Brain pericyte (primary cell): Measurements from ENCODE around the gene ZNF629.

ENCODE experiments used
- DNase-seq: peaks from one replicate; pipeline ENCODE4 v3.0.0-alpha.2; 2012; ENCODE audit warnings: low read depth, low spot score

The ZNF629 gene

DNA sequence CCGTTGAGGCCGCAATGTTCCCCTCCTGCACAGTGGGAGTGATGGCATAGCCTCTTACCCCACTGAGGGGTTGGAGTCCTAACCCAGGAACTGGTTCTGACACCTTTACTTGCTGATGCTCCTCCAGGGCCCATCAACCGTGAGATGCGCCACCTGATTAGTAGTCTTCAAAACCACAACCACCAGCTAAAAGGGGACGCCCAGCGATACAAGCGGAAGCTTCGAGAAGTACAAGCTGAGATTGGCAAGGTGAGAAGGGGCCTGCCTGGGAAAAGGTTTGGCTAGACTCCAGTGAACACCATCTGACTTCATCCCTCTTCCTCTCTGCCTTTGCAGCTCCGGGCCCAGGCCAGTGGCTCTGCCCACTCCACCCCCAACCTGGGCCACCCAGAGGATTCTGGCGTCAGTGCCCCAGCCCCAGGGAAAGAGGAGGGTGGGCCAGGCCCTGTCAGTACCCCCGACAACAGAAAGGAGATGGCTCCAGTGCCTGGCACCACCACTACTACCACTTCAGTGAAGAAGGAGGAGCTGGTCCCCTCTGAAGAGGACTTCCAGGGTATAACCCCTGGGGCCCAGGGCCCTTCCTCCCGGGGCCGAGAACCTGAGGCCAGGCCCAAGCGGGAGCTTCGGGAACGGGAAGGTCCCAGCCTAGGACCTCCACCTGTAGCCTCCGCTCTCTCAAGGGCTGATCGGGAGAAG, 19.1 kb downstream of the ZNF629 start:
- no peak for DNase-seq

DNA sequence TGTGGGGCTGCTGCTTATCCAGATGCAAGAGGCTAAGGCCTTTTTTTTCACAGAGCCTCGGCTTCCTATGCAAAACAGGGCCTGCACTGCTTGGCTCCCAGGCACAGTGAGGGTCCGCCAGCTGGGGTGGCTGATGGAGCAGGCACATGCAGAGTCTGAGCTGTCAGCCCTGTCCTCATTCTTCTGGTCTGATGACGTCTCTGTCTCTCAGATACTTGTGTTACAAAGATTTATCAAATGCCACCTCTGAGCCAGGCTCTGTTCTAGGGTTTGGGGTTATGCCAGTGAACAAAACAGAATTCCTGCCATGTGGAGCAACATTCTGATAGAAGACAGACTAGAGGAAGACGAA, 20.1 kb downstream of the ZNF629 start:
- no peak for DNase-seq

DNA sequence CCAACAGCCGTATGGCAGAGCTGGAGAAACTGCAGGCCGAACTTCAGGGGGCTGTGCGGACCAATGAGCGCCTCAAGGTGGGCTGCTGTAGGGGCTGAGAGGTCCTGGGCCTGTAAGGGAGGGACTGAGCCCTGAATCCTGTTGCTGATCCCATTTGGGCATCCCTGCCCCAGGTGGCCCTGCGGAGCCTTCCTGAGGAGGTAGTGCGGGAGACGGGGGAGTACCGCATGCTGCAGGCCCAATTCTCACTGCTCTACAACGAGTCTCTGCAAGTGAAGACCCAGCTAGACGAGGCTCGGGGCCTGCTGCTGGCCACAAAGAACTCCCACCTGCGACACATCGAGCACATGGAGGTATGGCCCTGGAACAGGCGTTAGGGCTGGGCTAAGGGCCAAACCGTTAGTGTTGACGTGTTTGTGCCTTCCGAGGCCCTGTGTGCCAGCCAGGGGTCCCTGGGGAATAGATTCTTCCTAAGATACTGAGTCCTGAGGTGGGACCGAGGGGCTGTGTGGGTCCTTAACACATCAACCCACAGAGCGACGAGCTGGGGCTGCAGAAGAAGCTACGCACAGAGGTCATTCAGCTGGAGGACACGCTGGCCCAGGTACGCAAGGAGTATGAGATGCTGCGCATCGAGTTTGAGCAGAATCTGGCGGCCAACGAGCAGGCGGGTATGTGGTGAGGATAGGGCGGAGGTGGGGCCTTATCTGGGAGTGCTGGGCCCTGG, 20.6 kb downstream of the ZNF629 start:
- no peak for DNase-seq

DNA sequence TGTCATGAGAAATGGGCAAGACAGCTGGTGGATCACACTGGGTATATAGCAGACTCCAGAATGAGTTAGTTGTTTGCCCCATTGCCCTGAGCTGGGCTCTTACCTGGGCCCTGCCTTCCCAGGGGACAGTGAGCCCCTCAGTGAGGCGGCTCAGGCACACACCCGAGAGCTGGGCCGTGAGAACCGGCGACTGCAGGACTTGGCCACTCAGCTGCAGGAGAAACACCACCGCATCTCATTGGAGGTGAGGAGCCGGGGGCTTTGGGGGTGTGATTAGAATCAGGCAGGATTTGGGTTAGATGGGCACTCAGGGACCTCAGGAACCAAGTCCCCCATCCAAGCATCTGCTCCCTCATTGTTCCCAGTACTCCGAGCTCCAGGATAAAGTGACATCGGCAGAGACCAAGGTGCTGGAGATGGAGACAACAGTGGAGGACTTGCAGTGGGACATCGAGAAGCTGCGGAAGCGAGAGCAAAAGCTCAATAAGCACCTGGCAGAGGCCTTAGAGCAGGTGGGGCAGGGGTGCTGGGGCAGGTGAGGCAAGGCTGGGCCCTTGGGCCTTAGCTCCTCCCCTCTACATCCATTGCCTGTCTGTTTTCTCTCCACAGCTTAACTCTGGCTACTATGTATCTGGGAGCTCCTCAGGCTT, 22.1 kb downstream of the ZNF629 start:
- DNase-seq = no peak

DNA sequence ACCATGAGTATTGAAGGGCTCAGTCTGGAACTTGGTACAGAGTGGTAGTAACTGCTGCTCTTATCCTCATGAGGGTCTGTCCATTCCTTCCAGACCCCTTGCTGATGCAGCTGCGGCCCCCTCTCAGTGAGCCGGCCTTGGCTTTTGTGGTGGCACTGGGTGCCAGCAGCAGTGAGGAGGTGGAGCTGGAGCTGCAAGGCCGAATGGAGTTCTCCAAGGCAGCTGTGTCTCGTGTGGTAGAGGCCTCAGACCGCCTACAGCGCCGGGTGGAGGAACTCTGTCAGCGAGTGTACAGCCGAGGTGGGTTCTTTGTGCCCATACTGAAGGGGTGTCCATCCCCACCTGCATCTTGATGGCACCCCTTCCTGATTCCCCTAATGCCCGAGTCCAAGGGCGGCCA, 22.9 kb downstream of the ZNF629 start:
- DNase-seq = no peak

DNA sequence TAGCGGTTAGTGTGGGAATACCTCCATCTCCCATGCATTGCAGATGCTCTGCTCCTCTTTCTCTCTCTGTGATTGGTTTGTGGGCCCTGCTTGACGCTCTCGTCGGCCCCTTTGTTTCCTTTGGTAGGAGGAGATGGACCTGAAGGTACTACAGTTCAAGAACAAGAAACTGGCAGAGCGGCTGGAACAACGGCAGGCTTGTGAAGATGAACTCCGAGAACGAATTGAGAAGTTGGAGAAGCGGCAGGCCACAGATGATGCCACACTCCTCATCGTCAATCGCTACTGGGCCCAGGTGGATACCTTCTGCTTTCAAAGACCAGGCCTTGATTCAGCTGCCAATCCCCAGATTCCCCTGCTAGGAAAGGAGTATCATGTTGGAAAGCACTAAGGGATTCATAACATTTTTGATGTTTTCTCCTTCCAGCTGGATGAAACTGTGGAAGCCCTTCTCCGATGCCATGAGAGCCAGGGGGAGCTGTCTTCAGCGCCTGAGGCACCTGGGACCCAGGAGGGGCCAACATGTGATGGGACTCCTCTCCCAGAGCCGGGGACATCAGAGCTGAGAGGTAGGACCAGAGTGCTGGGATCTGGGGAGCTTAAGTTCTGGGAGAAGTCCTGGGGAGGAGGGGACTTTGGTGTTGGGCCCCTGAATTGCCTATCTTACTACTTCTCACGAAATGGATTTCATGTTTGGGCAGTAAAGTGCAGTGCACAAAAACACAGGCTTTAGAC, 23.8 kb downstream of the ZNF629 start:
- DNase-seq = no peak

DNA sequence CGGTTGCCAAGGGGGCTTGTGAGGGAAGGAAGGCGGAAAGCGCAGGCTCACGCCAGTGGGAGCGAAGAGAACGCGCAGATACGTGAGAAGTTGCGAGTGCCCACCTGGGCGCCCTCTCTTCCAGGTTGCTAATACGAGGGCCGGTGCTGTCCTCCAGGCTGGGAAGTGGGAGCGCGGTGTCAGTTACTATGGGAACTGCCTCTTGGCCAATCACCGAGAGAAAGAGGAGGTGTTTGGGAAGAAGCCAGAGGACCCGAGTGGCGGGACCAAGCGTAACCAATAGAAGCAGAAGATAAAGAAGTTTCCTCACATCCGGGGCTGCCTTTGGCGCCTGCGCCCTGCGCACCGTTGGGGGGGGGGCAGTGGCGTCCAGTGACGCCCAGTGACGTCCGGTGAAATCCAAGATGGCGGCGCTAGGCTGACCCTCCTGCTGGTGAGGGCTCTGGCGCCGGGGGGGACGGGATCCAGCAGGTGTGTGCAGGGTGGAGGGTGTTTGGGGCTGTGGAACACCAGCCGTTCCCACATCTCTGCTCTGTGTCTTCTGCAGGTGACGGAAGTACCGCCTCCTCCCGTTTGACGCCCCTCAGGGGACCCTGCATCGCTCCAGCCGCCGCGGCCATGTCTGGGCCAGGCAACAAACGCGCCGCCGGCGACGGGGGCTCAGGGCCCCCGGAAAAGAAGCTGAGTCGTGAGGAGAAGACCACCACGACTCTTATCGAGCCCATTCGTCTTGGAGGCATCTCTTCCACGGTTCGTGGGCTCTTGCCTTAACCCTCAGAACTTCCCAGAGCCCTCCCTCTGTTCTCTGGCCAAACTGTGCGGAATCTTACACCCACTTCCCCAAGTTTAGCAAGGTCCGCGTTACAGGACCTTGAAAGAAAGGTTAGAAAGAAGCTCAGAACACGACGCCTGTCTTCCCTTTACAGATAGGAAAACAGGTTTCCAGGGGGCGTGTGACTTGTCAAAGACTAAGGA, 24.8 kb downstream of the ZNF629 start, which contains the start of the genes CFAP119 and RNF40:
Gene CFAP119 (minus strand): TSS at position 135 of the 975 bp plus-strand sequence. CDS start 314 bp downstream, outside the sequence.
Gene RNF40 (plus strand): TSS at position 395 of the 975 bp plus-strand sequence. CDS start 224 bp downstream, at position 619.
- DNase-seq = peak; percentile 93

DNA sequence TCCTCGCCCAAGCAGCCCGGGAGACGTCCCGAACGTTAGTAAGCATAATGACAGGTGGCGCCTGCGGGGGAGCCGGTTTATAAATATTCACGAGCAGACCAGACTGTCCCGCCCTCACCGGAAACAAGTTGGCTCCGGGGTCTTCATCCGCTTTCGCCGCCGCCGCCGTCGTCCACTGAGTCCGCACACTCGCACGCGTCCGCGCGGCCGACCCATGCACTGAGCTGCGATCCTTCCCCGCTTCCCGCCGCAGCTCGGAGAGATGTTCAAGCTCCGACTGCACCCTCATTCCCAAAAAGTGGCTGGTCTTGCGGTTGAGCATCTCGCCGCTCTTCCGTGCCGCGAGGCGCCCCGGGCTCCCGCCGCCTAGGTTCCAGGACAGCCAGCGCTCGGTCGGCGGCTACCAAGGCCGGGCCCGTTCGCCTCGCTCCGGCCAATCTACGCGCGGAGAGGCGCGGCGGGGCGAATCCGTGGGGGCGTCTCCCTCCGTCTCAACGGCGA, 25.5 kb downstream of the ZNF629 start:
- DNase-seq = no peak

DNA sequence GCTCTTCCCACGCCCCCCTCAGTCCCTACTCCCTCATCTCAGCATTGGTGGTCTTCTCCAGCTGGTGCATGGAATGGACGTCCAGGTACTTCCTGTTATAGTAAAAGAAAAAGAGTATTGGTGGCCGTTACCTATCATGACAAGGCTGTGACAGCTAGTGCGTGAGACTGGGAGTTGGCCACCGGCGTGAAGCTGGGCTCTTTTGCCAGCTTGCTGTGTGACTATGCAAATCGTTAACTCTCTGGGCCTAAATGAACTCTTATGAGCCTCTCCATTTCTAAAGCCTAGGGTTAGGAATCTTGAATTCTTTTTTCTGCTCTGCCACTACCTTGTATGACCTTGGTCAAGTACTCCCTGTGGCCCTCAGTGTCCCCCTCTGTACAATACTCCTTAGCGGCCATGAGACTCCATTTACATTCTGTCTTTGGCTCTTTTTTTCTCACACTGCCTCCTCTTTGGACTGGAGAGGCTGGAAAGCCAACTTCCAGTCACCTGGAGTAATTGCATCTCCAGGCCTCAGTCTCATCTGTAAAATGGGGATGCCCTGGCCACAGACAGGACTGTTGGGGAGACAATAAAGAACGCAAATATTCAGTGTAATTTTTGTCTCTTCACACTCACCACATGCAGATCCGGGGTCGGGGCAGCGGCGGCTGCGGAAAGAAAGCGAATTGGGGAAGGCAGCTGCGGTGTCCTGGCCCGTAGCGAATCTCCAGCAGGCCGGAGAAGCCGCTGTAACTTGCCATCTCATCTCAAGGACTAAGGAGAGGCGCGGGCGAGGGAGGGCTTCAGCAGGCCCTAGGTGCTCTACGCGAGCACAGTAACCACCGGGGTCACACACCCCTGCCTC, 26.2 kb downstream of the ZNF629 start:
- DNase-seq = no peak

DNA sequence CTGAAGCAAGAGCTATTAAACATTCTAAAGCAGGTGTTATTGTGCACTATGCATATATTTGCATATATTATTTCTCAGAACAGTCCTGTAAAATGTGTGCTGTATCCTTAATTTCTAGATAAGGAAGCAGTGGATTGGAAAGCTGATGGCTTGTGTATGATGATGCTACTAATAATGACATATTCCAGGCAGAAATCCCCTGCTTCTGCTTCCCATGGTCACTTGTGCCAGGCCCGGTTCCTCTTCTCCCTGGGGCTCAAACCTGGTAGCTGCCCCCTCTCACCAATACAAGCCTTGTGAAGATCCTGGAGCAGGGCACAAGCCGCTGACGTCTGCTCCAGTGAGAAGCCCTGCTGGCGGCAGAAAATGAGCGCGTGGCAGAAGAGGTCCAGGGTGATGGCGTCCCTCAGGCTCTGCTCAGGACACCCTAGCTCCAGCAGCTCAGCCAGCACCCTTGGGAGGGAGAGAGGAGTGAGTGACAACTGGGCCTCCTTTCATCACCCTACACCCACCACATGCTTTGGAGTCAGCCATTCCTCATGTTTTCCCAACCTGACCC, 26.9 kb downstream of the ZNF629 start:
- DNase-seq = no peak

DNA sequence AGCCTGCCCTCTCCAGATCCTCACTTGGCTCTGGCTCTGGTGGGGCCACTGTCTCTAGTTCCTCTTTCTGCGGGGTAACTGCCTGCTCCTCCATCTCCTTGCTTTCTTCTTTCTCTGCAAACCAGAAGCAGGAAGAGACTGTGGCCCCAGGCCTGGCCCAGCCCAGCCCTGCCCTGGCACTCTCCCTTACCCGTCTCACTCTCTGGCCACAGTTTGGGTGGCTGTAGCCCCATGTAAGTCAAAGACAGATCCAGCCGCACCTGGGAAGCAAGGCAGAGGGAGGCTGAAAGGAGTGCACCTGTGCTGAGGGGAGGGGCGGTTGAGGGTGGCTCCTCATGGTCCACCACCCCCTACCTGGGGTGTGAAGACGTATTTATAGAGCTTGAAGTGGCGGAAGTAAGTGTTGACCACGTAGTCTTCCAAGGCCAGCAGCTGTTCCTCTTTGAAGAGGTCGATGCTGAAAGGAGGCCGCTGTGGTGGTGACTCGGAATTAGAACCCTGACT, 28.0 kb downstream of the ZNF629 start:
- DNase-seq = no peak

DNA sequence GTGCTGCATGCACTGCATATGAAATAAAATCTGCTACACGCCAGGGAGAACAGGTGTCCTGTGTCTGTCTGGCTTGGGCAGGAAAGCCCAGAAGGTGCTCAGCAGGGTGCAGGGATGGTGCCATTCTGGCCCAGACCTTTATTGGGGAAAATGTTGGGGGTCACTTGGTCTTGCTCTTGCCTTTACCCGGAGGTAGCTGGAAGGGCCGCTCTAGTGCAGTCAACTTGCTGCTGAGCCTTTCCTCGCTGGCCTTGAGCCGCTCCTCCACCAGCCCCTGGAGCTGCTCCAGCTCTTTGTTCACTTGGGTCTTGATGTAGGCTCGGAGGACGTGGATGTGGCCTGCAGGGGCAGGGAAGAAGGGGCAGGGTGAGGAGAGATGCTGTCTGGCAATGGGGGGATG, 29.7 kb downstream of the ZNF629 start:
- DNase-seq = no peak

DNA sequence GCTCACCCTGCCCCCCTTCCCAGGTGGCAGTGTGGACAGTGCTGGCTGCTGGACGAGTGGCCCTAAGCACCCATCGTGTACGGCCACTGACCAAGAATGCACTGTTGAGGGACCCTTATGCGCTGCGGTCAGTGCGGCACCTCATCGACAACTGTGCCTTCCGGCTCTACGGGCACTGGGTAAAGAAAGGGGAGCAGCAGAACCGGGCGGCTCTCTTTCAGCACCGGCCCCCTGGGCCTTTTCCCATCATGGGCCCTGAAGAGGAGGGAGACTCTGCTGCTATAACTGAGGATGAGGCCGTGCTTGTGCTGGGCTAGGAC, 30.3 kb downstream of the ZNF629 start:
- DNase-seq = no peak

DNA sequence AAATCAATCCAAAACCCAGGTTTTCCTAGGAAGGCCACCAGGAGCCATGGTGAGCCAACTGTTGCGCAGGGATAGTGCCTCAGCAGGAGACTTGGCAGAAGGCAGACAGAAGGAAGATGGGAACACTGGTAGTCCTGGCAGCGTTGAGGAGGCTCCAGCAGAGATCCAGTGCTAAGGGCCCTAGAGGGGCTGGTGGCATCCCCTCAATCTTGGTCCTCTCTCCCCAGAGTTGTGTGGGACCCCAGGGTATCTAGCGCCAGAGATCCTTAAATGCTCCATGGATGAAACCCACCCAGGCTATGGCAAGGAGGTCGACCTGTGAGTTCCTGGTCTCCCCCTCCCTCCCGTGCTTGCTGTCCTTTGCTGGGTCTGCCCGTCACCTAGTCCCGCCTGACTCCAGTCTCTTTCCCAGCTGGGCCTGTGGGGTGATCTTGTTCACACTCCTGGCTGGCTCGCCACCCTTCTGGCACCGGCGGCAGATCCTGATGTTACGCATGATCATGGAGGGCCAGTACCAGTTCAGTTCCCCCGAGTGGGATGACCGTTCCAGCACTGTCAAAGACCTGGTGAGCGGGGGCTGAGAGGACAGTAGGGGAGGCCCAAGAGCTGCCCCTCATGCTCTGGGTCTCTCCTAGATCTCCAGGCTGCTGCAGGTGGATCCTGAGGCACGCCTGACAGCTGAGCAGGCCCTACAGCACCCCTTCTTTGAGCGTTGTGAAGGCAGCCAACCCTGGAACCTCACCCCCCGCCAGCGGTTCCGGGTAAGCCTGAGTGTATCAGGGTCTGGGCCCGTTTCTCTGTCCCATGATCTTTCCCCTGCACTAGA, 30.8 kb downstream of the ZNF629 start:
- DNase-seq = no peak

DNA sequence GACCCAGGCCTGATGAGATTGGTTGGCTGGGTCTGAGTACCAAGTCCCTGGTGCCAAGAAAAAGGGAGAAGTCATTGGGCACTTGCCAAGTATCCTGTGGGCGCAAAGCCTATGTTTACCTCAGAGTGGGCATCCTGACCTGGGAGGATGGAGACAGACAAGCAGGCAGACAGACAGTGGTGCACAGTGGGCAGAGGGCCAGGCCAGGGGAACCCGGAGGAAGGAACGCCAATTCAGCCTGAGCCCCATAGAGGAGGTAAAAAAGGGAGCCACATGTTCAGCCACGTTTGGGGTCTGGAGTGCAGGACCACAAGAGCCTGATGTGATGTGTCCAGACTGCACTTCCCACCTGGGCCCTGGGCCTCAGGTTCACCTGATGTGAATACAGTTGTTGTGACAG, 33.4 kb downstream of the ZNF629 start:
- DNase-seq = no peak

DNA sequence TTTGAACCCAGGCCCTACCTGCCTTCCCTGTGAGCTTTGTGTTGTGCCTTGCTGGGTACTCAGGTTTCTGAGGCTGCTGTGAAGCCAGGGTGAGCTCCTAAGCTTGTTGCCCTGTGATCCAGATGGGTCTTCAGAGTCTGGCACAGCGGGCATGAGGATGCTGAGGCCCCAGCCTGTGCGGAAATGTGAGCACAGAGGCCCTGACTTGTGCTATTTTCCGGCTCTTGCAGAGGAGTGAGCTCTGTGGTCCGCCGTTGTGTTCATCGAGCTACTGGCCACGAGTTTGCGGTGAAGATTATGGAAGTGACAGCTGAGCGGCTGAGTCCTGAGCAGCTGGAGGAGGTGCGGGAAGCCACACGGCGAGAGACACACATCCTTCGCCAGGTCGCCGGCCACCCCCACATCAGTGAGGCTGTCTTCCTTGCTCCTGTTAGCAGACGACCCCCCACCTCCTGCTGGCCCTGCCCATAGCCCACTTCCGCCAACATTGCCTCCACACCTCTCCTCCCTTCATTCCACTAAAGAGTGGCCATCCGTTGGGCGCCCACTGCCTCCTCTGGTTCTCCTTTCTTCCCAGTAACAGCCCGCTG, 36.0 kb downstream of the ZNF629 start:
- DNase-seq = no peak

DNA sequence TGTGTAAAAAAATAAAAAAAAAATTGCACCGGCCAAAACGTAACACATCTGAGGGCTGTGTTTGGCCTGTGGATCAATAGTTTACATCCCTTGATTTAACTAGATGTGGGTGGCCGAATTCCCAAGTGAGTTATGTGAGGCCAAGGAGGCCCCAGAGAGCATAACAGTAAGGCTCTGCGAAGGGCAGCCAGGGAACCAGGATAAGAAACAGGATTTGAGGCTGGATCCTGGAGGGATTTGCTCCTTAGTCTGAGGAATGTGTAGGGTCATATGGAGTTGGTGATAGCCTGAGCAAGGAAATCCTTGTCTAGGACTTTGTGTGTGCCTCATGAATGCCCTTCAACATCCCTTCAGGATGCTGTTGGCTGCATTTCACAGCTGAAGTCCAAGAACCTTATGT, 36.8 kb downstream of the ZNF629 start:
- DNase-seq = no peak
